Neural progenitor cell (in vitro differentiated cells): Measurements from ENCODE around the gene NOP14. TPM values are rescaled to one million over a fixed set of nuclear protein-coding genes. Genes with fewer than 3 reads are reported as not detected.

ENCODE experiments used
- DNase-seq: peaks from one replicate; pipeline ENCODE4 v3.0.0-alpha.2; 2016; ENCODE audit warnings: low spot score
- H2AFZ ChIP-seq: fragments of 200-600 bp; sonication (generic); replicated peaks from 2 replicates; pipeline ENCODE4 v1.6.1; 2016; ENCODE audit warnings: antibody characterized with exemption
- H3F3A ChIP-seq: fragments of 200-600 bp; sonication (generic); 2 replicates; pipeline ENCODE4 v1.6.1; 2016; ENCODE audit warnings: antibody characterized with exemption, low read depth
- H3K27ac ChIP-seq: fragments of 200-600 bp; sonication (generic); 2 replicates; pipeline ENCODE4 v1.5.1; 2016; ENCODE audit warnings: mild to moderate bottlenecking
- H3K27me3 ChIP-seq: fragments of 200-600 bp; sonication (generic); 2 replicates; pipeline ENCODE4 v1.6.1; 2016; ENCODE audit warnings: mild to moderate bottlenecking, moderate library complexity
- H3K36me3 ChIP-seq: fragments of 200-600 bp; sonication (generic); 2 replicates; pipeline ENCODE4 v1.5.1; 2016
- H3K4me1 ChIP-seq: fragments of 200-600 bp; sonication (generic); 2 replicates; pipeline ENCODE4 v1.6.1; 2016; ENCODE audit warnings: mixed run types
- H3K4me2 ChIP-seq: fragments of 200-600 bp; sonication (generic); 2 replicates; pipeline ENCODE4 v1.6.1; 2016
- H3K4me3 ChIP-seq: fragments of 200-600 bp; sonication (generic); 2 replicates; pipeline ENCODE4 v1.5.1; 2016
- H3K79me2 ChIP-seq: fragments of 200-600 bp; sonication (generic); 2 replicates; pipeline ENCODE4 v1.6.1; 2016; ENCODE audit warnings: low read depth
- H3K9ac ChIP-seq: fragments of 200-600 bp; sonication (generic); 2 replicates; pipeline ENCODE4 v1.6.1; 2016
- H3K9me3 ChIP-seq: fragments of 200-600 bp; sonication (generic); 2 replicates; pipeline ENCODE4 v1.5.1; 2016; ENCODE audit warnings: low read depth
- H4K20me1 ChIP-seq: fragments of 200-600 bp; sonication (generic); 2 replicates; pipeline ENCODE4 v1.6.1; 2016; ENCODE audit warnings: low read depth
- H3K27ac Mint-ChIP-seq: 3 replicates; pipeline ENCODE4 v1.8.0; 2021; ENCODE audit warnings: mixed read lengths
- H3K27me3 Mint-ChIP-seq: 2 replicates; pipeline ENCODE4 v1.8.0; 2022; ENCODE audit warnings: low read depth, mild to moderate bottlenecking, inconsistent platforms, moderate library complexity, mixed read lengths; ENCODE audit not compliant: insufficient read depth
- H3K36me3 Mint-ChIP-seq: 3 replicates; pipeline ENCODE4 v1.8.0; 2021; ENCODE audit warnings: mixed read lengths
- H3K4me1 Mint-ChIP-seq: 3 replicates; pipeline ENCODE4 v1.8.0; 2021; ENCODE audit warnings: mixed read lengths
- H3K4me3 Mint-ChIP-seq: 3 replicates; pipeline ENCODE4 v1.8.0; 2021; ENCODE audit warnings: mild to moderate bottlenecking, moderate library complexity, mixed read lengths
- H3K9me3 Mint-ChIP-seq: 3 replicates; pipeline ENCODE4 v1.8.0; 2020; ENCODE audit warnings: mixed read lengths
- EZH2 ChIP-seq: fragments of 200-600 bp; sonication (generic); IDR thresholded peaks from 2 replicates; pipeline ENCODE4 v1.6.1; 2017; ENCODE audit warnings: antibody characterized with exemption, mild to moderate bottlenecking, moderate library complexity
- EZH2phosphoT487 ChIP-seq: fragments of 200-600 bp; sonication (generic); IDR thresholded peaks from 2 replicates; pipeline ENCODE4 v1.6.1; 2017; ENCODE audit warnings: antibody characterized with exemption
- total RNA-seq: library from RNA; depleted of rRNA; stranded (reverse); fragments of >200 nt; gene quantifications from 2 replicates; pipeline ENCODE4 v1.2.3, GENCODE V29; 2015; ENCODE audit warnings: low replicate concordance
- TF ChIP-seq, protein P1 (sequence below): fragments of 200-600 bp; sonication (generic); IDR thresholded peaks from 2 replicates; pipeline ENCODE4 v1.5.1; 2017; ENCODE audit warnings: antibody characterized with exemption, mild to moderate bottlenecking

The NOP14 gene
- total RNA-seq, 1 donor from 2014 or later, result 16.8 TPM

GRCh38 chr4:2944586-2945526, 18.4 kb downstream of the NOP14 start:
- no peaks in the 10 kb centered on the region for H3K27me3 ChIP-seq
- Mint-ChIP-seq H3K4me3 (no peak overlapping the region), H3K9me3 (no peaks in the 10 kb centered on the region), H3K27me3 (peaks cover 3% of the 10 kb centered on the region), H3K4me1 (no peaks in the 10 kb centered on the region), H3K27ac (no peak overlapping the region), H3K36me3 (peaks cover 23% of the 10 kb centered on the region)
- TF ChIP-seq EZH2phosphoT487 (no peak), EZH2 (no peak)
- TF ChIP-seq, protein P1, sequence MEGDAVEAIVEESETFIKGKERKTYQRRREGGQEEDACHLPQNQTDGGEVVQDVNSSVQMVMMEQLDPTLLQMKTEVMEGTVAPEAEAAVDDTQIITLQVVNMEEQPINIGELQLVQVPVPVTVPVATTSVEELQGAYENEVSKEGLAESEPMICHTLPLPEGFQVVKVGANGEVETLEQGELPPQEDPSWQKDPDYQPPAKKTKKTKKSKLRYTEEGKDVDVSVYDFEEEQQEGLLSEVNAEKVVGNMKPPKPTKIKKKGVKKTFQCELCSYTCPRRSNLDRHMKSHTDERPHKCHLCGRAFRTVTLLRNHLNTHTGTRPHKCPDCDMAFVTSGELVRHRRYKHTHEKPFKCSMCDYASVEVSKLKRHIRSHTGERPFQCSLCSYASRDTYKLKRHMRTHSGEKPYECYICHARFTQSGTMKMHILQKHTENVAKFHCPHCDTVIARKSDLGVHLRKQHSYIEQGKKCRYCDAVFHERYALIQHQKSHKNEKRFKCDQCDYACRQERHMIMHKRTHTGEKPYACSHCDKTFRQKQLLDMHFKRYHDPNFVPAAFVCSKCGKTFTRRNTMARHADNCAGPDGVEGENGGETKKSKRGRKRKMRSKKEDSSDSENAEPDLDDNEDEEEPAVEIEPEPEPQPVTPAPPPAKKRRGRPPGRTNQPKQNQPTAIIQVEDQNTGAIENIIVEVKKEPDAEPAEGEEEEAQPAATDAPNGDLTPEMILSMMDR, result no peak
- peaks cover 12% of the 10 kb centered on the region for H4K20me1 ChIP-seq
- no peaks in the 10 kb centered on the region for H3K9me3 ChIP-seq
- no peak overlapping the region for H3K9ac ChIP-seq
- no peak overlapping the region for H3K4me3 ChIP-seq
- H3K36me3 ChIP-seq, result no peaks in the 10 kb centered on the region
- H3K4me1 ChIP-seq, result no peaks in the 10 kb centered on the region
- no peak overlapping the region for H2AFZ ChIP-seq
- H3K79me2 ChIP-seq, result no peaks in the 10 kb centered on the region
- H3K4me2 ChIP-seq, result no peak overlapping the region
- no peak overlapping the region for H3K27ac ChIP-seq
- DNase-seq, result no peak
- H3F3A ChIP-seq, result no peaks in the 10 kb centered on the region

DNA sequence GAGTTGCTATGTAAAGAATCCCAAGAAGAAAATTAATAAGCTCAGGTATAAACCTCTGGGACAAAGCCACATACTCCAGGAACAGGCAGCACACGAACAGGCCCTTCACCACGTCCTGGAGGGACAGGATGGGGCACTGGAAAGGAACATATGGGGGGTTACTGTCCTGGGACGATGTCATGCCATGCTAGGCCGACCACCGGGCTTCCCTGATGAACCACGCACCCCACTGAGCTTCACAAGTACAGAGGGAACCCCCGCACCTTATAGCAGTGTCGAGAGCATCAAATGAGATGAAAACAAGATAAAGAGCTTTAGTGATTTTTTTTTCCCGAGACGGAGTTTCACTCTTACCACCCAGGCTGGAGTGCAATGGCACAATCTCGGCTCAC, 19.1 kb downstream of the NOP14 start:
- no peak overlapping the region for H3K4me3 ChIP-seq
- peaks cover 3% of the 10 kb centered on the region for H3K27me3 Mint-ChIP-seq
- H3K79me2 ChIP-seq, result no peaks in the 10 kb centered on the region
- no peak overlapping the region for H2AFZ ChIP-seq
- TF ChIP-seq, protein P1, result no peak
- no peak for TF ChIP-seq EZH2
- no peak for TF ChIP-seq EZH2phosphoT487
- no peaks in the 10 kb centered on the region for H3K4me1 Mint-ChIP-seq
- H3K4me2 ChIP-seq, result no peak overlapping the region
- DNase-seq, result no peak
- H3K9ac ChIP-seq, result no peak overlapping the region
- H3K4me3 Mint-ChIP-seq, result no peak overlapping the region
- H4K20me1 ChIP-seq, result peaks cover 10% of the 10 kb centered on the region
- H3F3A ChIP-seq, result no peaks in the 10 kb centered on the region
- H3K36me3 Mint-ChIP-seq, result peaks cover 20% of the 10 kb centered on the region
- H3K27ac Mint-ChIP-seq, result no peak overlapping the region
- no peaks in the 10 kb centered on the region for H3K36me3 ChIP-seq
- no peaks in the 10 kb centered on the region for H3K9me3 ChIP-seq
- H3K4me1 ChIP-seq, result no peaks in the 10 kb centered on the region
- no peak overlapping the region for H3K27ac ChIP-seq
- H3K9me3 Mint-ChIP-seq, result no peaks in the 10 kb centered on the region
- H3K27me3 ChIP-seq, result no peaks in the 10 kb centered on the region

DNA sequence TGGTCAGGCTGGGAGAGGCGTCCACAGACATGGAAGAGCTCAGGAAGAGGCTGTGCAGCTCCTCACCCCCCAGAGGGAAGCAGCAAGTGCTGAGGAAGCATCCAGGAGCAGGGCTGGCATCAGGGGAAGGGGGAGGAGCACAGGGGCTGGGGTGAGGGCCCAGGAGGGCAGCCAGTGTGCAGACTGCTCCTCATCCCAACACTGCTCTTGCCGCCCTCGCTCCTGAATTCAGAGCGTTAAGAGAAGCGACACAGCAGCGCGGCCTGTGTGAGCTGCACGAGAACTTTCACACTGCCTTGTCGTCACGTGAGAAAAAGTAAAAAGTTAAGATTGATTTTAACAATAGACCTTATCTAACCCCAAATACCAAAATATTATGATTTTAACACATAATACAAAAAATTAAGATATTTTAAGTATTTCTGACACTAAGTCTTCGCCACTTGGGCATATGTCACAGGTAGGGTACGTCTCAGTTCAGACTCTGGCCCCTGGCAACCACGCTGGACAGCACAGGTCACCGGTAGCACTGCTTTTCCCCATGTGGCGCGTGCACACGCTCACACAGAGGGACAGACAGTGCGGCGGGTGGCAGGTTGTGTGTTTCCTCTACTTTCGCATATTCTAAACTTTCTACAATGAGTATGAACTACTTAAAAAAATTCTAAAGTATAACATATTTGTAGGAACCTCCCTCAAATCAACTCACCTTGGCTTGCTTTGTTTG, 19.7 kb downstream of the NOP14 start:
- Mint-ChIP-seq H3K27ac (no peak overlapping the region), H3K4me1 (no peaks in the 10 kb centered on the region), H3K9me3 (no peaks in the 10 kb centered on the region), H3K4me3 (no peak overlapping the region), H3K27me3 (peaks cover 3% of the 10 kb centered on the region), H3K36me3 (peaks cover 22% of the 10 kb centered on the region)
- Histone ChIP-seq H3K36me3 (no peaks in the 10 kb centered on the region), H3K4me2 (no peak overlapping the region), H3K4me3 (no peak overlapping the region), H3K27ac (no peak overlapping the region), H3F3A (no peaks in the 10 kb centered on the region), H3K9ac (no peak overlapping the region), H3K79me2 (no peaks in the 10 kb centered on the region), H2AFZ (no peak overlapping the region), H4K20me1 (peaks cover 5% of the 10 kb centered on the region), H3K27me3 (no peaks in the 10 kb centered on the region), H3K4me1 (no peaks in the 10 kb centered on the region), H3K9me3 (no peaks in the 10 kb centered on the region)
- TF ChIP-seq EZH2 (no peak), EZH2phosphoT487 (no peak)
- TF ChIP-seq, protein P1, result no peak
- no peak for DNase-seq
